HG03196 (cell line): ENCODE results near the gene ITPR3.

Source experiments
- ATAC-seq: cut with Tn5 transposase; IDR thresholded peaks from one replicate; pipeline ENCODE4 v1.9.1; 2021; ENCODE audit not compliant: unreplicated experiment

The ITPR3 gene

GRCh38 chr6:33711140-33712129 lies 90.3 kb downstream of the ITPR3 start, which contains the start of gene UQCC2:
Gene UQCC2, minus strand, starts transcription at chr6:33711700. Its CDS starts 14 bp downstream, at chr6:33711686.
- peak; percentile 74 for ATAC-seq

- no peak for ATAC-seq
Observed at GRCh38 chr6:33712914-33713313, 91.8 kb downstream of the ITPR3 start.

DNA sequence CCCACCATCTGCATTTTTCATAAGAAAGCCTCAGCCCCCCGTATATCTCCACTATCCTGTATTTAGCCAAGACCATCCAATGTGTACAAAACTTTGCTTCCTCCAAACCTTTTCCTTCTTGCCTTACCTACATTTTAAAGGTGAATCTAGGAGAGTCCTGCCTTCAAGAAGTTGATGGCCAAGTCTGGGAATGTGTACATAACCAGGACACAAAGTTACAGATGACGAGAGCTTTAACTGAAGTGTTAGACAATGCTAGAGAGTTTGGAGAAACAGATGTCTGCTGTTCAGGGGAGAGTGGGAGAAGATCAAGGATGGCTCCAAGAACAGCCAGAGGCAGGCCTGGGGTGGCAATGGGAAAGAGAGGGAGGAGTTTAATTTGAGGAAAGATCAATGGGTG lies 92.7 kb downstream of the ITPR3 start:
- ATAC-seq, result no peak

DNA sequence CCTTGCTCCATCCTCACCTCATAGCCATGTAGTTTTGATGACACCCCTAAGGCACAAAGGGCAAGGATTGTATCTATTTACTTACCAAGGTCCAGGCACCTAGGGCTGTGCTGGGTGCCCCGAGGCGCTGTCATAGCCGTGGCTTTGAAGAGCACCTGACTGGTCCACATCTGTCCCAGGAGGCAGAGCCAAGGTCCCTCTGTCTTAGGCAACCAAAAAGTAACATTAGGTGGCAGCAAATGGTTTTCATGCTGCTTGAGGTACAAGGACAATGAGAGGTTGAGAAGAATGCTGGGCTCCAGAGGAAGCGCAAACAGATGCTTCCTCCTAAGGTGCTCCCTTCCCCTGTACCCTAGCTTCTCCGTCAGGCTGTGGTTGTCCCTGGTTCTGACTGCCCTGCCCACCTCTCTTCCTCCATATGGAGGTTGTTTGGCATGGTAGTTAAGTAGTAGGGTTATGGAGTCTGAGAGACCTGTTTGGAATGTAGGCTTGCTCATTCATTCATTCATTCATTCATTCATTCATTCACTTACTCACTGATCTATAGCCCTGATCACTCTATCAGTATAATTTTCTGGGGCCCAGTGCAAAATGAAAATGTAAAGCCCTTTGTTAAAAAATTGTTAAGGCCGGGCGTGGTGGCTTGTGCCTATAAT lies 93.4 kb downstream of the ITPR3 start:
- ATAC-seq, result no peak

GRCh38 chr6:33716379-33716778 lies 95.3 kb downstream of the ITPR3 start:
- ATAC-seq, result no peak

- no peak for ATAC-seq
Observed at GRCh38 chr6:33716890-33717632, 95.9 kb downstream of the ITPR3 start.

DNA sequence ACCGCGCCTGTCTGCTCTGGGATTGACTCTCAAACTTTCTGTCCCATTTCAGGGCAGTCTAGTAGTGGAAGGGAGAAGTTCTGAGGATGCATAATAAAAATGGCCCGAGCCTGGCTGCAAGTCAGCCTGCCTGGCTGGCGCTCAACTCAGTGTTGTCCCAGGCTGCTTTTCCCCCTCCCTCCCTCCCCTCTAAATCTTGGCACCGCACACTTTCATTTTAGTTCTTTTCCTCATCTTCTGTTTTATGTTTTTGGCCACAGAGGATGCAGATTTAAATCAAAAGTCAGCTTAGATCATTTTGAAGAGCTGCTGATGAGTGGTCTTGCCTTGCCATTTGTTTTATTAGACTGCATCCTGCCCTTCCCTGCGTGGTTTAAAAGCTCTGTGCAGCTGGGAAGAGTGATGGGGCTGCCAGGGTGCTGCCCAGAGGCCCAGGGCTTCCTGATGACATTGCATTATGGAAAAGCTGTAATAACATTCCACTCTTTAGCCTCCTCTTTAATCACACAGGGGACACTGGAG lies 96.9 kb downstream of the ITPR3 start:
- ATAC-seq, result no peak

GRCh38 chr6:33718713-33719112 lies 97.6 kb downstream of the ITPR3 start:
- no peak for ATAC-seq

GRCh38 chr6:33719326-33719987 lies 98.3 kb downstream of the ITPR3 start:
- no peak for ATAC-seq

GRCh38 chr6:33720998-33721397 lies 99.9 kb downstream of the ITPR3 start:
- ATAC-seq, result no peak

DNA sequence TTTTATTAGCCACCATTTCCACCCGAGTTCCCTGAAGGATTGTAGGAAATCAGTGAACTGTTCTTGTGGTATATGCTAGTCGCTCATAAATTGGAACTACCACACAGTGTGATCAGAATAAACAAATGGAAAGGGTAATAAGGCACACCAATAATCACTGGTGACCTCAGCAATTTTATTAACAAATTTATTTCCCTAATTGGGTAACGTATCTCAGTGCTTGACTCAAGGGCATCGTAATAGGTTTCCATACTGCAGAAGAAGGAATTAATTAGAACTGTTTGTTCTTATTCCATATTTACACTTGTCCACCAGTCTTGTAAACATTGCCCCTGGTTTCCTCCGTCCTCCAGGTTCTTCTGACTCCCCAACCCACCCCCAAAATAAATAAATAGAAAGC lies 100.4 kb downstream of the ITPR3 start:
- no peak for ATAC-seq

DNA sequence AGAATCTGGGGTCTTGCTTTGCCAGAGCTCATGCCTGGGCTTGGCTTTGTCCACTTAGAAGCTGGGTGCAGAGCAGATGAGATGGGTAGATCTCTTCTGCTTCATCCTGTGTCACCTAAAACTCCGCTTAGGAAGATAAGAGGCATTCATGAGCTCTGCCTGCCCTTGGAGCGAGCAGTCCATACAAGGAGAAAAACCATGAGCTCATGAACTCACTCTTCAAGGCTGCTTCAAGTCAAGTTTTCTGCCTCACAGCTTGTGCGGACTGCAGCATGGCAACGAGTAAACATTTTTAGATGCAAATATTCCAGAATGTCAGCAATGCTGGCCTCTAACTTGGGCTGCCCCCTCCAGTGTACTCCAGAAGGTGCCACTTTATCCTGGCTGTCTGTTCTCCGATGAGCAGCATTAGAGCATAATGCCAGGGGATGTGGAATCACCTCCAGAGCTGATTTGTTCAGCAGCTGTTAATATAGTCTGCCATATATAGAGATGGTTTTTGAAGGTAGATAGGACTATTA lies 101.0 kb downstream of the ITPR3 start:
- no peak for ATAC-seq

DNA sequence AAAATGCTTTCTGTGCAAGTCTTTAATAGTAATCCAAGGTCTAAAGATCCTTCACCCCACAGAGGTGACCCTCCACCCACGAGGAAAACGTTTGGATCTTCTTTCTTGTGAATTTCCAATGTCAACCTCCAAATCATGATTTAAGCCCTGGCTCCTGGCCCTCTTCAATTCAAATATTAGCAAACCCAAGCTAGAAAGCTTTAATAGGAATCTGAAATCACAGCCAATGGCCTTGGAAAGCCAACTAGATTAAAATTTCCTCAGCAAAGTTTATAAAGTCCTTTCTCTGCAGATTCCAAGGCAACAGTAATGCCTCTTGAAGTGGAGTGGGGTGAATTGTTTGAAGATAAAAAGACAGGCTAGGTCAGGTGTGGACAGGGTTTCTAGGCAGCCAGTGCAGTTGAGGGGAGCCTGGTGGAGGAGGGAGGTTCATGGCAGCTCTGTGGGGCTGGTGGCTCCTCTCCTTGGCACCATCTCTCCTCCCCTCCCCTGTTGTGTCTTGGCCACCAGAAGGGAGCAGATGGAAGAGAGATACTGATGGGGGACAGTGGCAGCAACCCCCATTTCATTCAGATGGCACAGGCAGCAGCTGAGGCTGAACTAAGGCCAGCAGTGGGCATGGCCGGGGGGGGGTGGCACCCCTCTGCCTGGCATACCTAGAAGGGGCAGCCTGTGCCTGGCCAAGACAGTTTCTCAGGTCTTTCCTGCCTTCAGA lies 102.4 kb downstream of the ITPR3 start:
- ATAC-seq, result no peak

- no peak for ATAC-seq
Observed at GRCh38 chr6:33724102-33725023, 103.2 kb downstream of the ITPR3 start.

DNA sequence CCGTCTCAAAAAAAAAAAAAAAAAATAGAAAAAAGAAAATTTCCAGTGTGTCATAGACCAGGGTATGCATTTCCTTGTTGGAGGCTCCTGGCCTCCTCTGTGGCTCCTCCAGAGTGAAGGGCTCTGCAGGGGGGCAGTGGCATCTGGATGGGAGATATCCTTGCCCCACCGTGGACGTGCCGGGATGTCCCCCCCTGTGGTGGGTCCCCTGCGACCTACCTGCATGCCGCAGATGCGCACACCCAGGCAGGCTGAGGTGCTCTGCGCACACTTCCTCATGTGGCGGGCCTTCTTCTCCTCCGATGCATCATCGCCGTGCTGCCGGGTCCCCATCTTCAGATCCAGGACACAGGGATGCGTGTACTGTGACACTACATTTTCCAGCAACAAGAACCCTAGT lies 104.1 kb downstream of the ITPR3 start:
- no peak for ATAC-seq

- no peak for ATAC-seq
Observed at GRCh38 chr6:33725891-33726673, 105.0 kb downstream of the ITPR3 start.

DNA sequence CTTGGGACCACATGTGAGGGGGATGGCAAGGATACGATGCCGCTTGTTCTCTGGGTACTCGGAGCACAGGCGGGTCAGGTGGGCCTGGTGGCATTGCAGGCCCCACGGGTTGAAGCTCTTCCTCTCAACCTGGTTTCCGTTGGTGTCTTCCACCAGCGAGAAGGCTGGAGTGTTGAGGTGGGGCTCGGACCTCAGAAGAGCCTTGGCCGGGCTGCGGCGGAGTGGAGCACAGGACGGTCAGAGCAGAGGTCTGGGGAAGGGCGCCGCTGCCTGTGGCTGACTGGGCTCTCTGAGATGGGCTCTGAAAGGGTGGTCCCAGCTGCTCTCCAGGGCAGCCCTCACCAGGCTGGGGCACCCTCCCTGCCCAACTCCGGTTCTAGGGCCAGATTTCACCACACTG lies 105.6 kb downstream of the ITPR3 start:
- ATAC-seq, result no peak

DNA sequence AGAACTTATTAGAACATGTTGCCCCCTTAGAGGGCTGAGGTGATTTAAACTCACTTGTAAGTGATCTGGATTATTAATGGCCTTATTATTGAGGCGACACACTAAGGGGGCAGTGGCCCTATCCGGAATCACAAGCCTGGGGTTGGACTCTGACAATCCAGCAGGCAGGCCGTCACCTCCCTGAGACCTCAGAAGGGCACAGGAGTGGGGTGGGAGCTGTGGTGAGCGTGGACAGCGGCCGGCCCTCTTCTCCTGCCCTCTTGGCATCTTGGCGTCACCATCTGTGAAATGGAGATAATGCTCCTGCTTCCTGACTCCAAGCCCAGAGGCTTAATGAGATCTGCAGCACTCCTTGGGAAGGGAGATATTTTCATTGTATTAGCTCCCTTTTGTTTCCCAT lies 106.0 kb downstream of the ITPR3 start:
- no peak for ATAC-seq
